COLO829 (cell line): ENCODE data around the gene C9orf153.

Experiments
- DNase-seq: peaks from one replicate; pipeline ENCODE4 v3.0.0; 2012; ENCODE audit warnings: low spot score

Gene C9orf153

DNA sequence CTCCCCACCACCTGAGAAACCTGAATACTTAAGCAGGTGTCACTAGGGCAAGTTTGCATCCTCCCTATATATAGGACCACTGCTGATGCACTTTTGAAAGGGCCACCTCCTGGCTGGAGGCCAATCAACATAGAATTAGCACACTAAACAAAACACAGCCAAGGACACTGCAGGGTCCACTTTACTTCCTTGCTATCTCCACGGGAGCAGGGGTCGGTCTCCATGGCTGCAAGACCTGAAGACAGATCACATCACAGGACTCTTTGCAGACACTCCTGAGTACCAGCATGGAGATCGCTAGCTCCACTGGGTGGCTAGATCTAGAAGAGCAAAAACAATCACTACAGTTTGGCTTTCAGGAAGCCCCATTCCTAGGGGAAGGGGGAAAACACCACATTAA, 72.3 kb downstream of the C9orf153 start:
- no peak for DNase-seq

DNA sequence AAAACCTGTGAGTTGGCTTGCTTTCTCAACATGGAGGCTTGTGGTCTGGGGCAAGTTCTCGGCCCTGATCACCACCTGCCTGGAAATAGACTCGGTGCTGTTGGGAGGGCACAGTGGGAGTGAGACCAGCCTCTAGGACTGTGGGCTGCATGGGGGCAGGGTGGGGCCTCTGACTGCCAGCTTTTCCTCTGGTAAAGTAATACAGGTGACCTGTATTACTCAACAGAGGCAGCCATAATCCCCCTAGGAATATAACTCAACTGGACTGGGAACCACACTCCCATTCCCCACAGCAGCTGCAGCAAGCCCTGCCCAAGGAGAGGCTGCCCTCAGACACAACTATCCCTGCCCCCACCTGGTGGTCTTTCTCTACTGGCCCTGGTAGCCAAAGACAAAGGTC, 72.8 kb downstream of the C9orf153 start:
- DNase-seq: no peak

DNA sequence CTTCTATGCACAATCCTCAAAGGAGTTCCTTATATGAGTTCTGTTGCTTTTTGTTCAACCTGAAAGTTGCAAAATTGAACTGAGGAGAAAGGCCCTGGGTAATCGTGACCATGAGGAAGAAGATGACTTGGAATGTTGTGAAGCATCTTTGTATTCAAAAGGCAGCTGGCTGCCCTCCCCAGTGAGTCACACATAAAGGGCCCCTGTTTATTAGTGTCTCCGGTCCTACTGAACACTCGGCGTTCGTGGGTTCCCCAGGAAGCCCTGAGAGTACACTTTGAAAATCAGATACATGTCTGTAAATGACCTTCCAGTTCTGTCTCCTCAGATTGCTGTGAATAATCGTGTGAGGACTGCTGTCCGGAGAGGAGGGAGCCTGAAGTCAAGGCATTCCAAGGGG, 73.6 kb downstream of the C9orf153 start:
- DNase-seq: peak; percentile 90

DNA sequence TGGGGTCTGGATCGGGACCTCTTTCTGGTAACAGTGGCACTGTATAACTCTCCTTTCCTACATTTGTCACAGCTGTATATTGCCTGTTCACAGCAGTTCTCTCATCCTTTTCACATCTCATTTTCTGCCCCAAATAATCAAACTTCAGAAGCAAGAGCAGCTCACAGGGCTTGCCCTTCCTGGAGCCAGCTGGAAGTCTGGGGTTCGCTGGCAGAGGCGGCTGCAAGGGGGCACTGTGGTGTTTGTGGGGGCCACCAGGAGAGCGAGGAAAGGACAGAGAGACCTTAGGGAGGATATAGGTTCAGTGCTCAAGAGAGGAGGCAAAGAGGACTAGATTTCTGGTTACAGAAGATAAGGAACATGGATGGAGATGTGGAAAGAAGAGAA, 75.3 kb downstream of the C9orf153 start:
- no peak for DNase-seq

DNA sequence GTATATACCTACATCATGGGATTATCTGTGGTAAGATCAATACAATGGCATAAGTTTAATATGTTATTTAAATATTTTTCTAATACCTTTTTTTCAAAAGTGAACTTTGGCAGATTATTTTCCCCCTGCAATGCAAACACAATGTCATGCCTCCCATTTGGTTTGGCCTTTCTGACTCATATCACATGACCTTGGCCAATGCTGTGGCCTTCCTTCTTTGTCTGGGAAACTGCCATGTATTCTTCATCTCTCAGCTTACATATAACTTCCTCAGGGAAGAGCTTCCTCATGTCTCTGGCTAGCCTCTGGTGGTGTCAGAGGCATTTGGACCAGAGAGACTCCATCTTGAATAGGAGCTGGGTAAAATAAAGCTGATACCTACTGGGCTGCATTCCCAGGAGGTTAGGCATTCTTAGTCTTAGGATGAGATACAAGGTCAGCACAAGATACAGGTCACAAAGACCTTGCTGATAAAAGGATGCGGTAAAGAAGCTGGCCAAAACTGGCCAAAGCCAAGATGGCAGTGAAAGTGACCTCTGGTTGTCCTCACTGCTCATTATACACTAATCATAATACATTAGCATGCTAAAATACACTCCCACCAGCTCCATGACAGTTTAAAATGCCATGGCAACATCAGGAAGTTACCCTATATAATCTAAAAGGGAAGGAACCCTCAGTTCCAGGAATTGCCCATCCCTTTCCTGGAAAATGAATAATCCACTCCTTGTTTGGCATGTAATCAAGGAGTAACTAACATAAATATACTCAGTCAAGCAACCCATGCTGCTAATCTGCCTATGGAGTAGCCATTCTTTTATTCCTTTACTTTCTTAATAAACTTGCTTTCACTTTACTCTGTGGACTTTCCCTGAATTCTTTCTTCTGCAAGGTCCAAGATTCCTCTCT, 76.0 kb downstream of the C9orf153 start:
- no peak for DNase-seq

DNA sequence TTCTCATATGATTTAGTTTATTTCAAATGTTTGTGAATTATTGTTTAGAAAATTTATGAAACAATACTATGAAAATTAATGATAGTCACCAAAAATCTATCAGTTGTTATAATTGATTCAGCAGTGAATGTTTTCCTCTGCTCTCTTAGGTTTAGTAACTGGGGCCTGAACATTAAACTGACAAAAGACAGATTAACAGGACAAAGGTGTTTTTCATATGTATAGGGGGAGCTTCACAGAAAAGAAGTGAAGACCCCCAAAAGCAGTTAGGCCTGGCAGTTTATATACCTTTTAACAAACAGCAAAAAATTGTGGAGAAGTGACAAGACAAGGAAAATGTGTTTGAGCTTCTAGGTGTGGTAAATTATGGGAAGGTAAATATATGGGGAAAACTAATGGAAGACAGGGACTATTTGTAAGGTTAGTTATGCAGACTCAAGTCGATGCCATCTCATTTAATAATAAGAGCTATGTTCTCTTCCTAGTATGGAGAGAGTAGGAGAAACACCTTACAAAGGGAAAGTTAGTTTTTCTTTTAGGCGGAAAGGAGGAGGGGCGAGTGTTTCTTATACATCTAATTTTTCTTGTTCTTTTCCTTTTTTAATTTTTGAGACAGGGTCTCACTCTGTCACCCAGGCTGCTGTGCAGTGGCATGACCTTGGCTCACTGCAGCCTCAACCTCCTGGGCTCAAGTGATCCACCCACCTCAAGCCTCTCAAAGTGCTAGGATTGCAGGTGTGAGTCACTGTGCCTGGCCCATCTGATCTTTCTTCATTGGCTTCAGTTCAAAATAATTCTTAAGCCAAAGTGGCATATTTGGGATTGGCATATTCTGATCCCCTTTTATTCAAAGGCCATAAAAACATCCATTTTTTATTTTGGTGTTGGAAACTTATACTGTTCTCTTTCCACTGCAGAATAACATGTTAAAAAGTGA, 77.8 kb downstream of the C9orf153 start:
- no peak for DNase-seq

DNA sequence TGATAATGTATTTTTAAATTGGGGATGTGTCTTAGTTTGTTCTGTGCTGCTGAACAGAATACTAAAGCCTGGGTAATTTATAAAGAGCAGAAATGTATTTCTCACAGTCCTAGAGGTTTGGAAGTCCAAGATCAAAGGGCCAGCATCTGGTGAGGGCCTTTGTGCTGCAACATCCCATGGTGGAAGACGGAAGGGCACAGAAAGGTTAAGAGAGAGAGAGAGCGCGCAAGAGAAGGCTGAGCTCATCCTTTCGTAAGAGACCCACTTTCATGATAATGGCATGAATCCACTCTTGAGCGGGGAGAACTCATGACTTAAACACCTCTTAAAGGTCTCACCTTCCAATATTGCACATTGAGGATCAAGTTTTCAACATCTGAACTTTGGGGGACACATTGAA, 81.0 kb downstream of the C9orf153 start:
- DNase-seq: no peak

DNA sequence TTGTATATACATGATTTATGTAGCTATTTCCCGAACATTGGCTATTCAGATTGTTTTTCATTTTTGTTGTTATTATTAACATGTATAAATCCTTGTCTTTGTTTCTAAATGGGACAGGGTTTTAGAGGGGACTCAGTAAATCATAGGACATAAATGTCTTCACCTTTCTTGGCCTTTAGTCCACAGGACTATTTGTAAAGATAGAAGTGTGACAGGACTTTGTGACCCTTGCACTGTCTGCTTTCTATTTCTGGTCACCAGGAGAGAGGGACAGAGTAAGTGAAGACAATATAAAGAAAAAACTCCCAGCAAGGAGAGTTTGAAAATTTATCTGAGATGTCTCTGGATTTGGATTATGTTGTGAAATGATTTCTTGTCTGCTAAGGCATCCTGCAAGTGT, 81.5 kb downstream of the C9orf153 start:
- no peak for DNase-seq

DNA sequence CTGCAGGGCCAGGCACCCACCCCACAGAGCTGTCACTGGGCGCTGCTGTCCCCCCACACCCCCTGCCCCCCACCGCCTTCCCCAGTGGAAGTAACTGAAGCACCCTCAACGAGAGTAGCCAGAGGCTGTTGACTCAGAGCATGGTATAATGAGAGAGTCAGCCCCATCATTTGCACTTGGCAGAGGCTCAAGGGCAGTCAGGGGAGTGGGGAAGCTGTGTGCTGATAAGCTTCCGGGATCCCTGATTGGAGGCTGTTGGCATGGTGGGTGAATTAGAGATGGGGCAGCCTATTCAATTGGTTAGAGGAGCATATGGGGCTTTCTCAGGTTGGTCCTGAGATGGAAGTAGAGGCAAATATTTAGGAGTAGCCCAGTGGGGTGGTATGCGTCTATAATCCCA, 83.0 kb downstream of the C9orf153 start:
- peak; percentile 66 for DNase-seq

DNA sequence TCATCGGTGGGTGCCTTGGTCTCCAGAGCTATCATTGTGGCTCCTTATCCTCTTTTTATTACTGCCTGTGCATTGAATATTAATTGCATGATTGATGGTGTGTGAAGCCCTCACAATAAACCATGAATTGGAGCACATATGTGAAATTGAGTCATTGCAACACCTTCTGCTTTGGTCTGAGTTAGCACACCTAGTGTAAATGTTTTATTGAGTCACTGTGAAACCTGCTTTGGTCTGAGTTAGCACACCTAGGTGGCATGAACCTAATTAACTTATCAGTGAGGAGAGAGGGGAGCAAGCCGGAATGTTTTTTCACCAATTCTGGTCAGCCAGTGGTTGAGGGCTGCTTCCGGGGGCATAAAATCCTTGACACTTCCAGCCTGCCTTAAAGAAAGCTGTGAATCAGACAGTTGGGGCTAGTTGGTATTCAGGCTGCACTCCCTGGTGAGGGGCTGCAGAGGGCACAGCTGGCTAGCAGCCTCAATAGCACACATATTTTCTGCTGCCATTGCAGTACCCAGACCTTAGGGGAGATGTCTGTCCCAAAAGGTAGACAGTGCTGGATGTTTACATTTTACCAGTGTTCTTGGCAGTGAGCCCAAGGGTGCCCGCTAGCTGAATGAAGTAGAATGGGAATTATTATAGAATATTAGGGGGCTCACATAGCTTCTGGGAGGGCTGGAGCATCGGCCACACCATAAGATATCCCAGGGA, 83.6 kb downstream of the C9orf153 start:
- DNase-seq: no peak

DNA sequence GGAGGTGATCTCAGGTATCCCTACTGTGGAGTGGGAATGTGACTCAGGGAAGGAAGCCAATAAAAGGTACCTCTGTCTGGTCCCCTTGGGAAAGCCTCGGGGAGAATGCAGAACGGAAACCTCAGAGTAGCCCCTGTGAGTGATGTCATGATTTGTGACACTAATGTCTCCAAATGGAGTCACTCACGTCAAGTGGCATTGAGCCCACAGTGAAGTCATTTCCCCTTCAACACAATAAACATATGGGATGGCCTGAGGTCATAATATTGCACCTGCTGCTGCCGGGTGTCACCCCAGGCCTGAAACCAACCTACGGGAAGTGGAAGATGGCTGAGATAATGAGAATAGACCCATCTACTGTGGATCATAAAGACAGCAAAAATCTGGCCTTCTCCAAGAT, 84.2 kb downstream of the C9orf153 start:
- DNase-seq: no peak
